CD4-positive, alpha-beta memory T cell (primary cell): Measurements from ENCODE around the gene PLD6. TPM values are rescaled to one million over a fixed set of nuclear protein-coding genes. Genes with fewer than 3 reads are reported as not detected.
"Not testable (repeated sequence)": the region's sequence is repeated elsewhere in the genome, so short reads cannot be mapped to it uniquely, and the experiment has no call there.

Experiments used
- CTCF ChIA-PET: fragments of 350-600 bp; sonication (Branson Sonifier 250); formaldehyde crosslinking; loops from one replicate; lab custom pipeline; 2021; ENCODE audit warnings: inconsistent platforms; ENCODE audit not compliant: partially characterized antibody; lab: Charles Lee
- POLR2A ChIA-PET: fragments of 350-600 bp; sonication (Branson Sonifier 250); formaldehyde crosslinking; loops from one replicate; lab custom pipeline; 2021; ENCODE audit not compliant: partially characterized antibody; lab: Charles Lee
- DNase-seq, 5 donors: peaks; one replicate each; pipeline versions ENCODE4 v3.0.0 to v3.0.0-alpha.2; 2020 to 2022; ENCODE audit warnings: mixed read lengths in 1 of 5
- H3K27ac ChIP-seq: one replicate; pipeline ENCODE4 v1.7.0; 2013; ENCODE audit warnings: low read depth, low read length
- H3K27me3 ChIP-seq: 2 replicates; pipeline ENCODE4 v1.7.0; 2013; ENCODE audit warnings: mild to moderate bottlenecking, low read length, moderate library complexity; ENCODE audit not compliant: insufficient read depth
- H3K36me3 ChIP-seq: 2 replicates; pipeline ENCODE4 v1.7.0; 2013; ENCODE audit warnings: mild to moderate bottlenecking, low read length, moderate library complexity; ENCODE audit not compliant: insufficient read depth
- H3K4me1 ChIP-seq: 2 replicates; pipeline ENCODE4 v1.7.0; 2013; ENCODE audit warnings: mild to moderate bottlenecking, low read length, moderate library complexity; ENCODE audit not compliant: insufficient read depth
- H3K4me3 ChIP-seq, 2 donors: one replicate each; pipeline ENCODE4 v1.7.0; 2013; ENCODE audit warnings: low read length in 2 of 2, mild to moderate bottlenecking in 1 of 2
- H3K9me3 ChIP-seq, 2 donors: one replicate each; pipeline ENCODE4 v1.7.0; 2013; ENCODE audit warnings: low read length in 2 of 2, control low read depth in 1 of 2; ENCODE audit not compliant: control insufficient read depth in 1 of 2
- H3K27ac Mint-ChIP-seq, 7 donors: one replicate each; pipeline ENCODE4 v1.8.0; 2020 to 2021; ENCODE audit warnings: mixed read lengths in 7 of 7, mild to moderate bottlenecking in 6 of 7, inconsistent platforms in 3 of 7, moderate library complexity in 3 of 7
- H3K27me3 Mint-ChIP-seq, 2 donors: one replicate each; pipeline ENCODE4 v1.8.0; 2020 to 2021; ENCODE audit warnings: mixed read lengths in 2 of 2
- H3K36me3 Mint-ChIP-seq, 2 donors: one replicate each; pipeline ENCODE4 v1.8.0; 2020 to 2021; ENCODE audit warnings: mixed read lengths in 2 of 2, inconsistent platforms in 1 of 2, mild to moderate bottlenecking in 1 of 2
- H3K4me1 Mint-ChIP-seq, 4 donors: one replicate each; pipeline ENCODE4 v1.8.0; 2020 to 2021; ENCODE audit warnings: mixed read lengths in 4 of 4, mild to moderate bottlenecking in 1 of 4
- H3K4me3 Mint-ChIP-seq, 8 donors: one replicate each; pipeline ENCODE4 v1.8.0; 2020 to 2021; ENCODE audit warnings: mixed read lengths in 8 of 8, mild to moderate bottlenecking in 7 of 8, moderate library complexity in 6 of 8, inconsistent platforms in 3 of 8
- H3K9me3 Mint-ChIP-seq, 8 donors: one replicate each; pipeline ENCODE4 v1.8.0; 2020 to 2021; ENCODE audit warnings: mixed read lengths in 8 of 8, mild to moderate bottlenecking in 5 of 8, inconsistent platforms in 3 of 8, moderate library complexity in 1 of 8
- intact Hi-C: fragments of 100-400 bp; cut with micrococcal nuclease; formaldehyde crosslinking; loops from one replicate; pipeline ENCODE4 v1.15.1; 2023
- polyA plus RNA-seq, 2 donors: library from polyadenylated mRNA; unstranded; fragments of 300-500 nt; fragmentation: Illumina TruSeq; gene quantifications; one replicate each; pipeline ENCODE4 v1.2.3, GENCODE V29; 2021
- total RNA-seq, 2 experiments: library from RNA; stranded (reverse); gene quantifications; one replicate each; pipeline ENCODE4 v1.2.3, GENCODE V29; 2021

Gene PLD6
- total and polyA plus RNA-seq, 4 experiments from 2014 or later: 12.8 to 26.6 (median 16.1) TPM

DNA sequence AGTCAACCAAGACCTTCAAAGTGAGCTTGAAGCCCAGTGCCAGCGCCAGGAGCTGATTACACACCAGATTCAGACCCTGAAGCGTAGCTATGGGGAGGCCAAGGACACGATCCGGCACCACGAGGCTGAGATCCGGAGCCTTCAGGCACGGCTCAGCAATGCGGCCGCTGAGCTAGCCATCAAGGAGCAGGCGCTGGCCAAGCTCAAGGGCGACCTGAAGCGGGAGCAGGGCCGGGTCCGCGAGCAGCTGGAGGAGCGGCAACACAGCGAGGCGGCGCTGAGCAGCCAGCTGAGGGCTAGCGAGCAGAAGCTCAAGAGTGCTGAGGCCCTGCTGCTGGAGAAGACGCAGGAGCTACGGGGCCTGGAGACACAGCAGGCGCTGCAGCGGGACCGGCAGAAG lies 42.0 kb downstream of the PLD6 start:
- H3K4me1 Mint-ChIP-seq: peaks cover 17 to 28% (median 18%) of the 10 kb centered on the region in 4 donors
- Histone ChIP-seq H3K4me3 (no peak overlapping the region), H3K4me1 (peaks cover 8% of the 10 kb centered on the region), H3K9me3 (no peaks in the 10 kb centered on the region), H3K36me3 (peaks cover 74% of the 10 kb centered on the region), H3K27me3 (no peaks in the 10 kb centered on the region), H3K27ac (no peak overlapping the region)
- intact Hi-C loops: no loop called here
- no peaks in the 10 kb centered on the region for H3K9me3 Mint-ChIP-seq
- H3K4me3 Mint-ChIP-seq: no peak overlapping the region
- peaks cover 51 to 77% of the 10 kb centered on the region in 2 donors for H3K36me3 Mint-ChIP-seq
- H3K27me3 Mint-ChIP-seq: no peaks in the 10 kb centered on the region
- POLR2A ChIA-PET: interaction anchor here (0.8 to 1.7 kb wide), 6 partner anchors 9 to 138 kb away, joined by 3 to 6 read pairs (median 4); no protein-coding TSS in a partner anchor
- CTCF ChIA-PET: interaction anchor here (0.7 kb wide), 1 partner anchor 28 kb away, joined by 3 read pairs; no protein-coding TSS in a partner anchor
- DNase-seq: no peak
- no peak overlapping the region for H3K27ac Mint-ChIP-seq

DNA sequence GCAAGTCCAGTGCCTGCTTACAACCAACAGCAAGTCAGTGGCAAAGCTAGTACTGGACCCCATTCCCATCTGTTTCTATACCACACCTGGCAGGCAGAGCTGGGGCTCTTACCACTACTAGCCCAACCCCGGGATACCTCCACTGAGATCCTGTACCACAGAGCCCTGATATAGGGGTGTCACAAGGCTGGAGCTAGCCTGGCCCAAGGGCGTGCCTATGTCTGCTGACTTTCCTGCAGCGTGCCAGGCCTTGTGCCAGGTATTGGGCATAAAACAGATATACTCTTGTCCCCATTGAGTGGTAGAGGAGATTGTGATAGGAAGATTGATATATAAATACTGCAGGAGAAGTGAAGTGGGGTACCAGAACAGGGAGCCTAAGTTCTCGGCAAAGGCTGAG lies 44.4 kb downstream of the PLD6 start:
- Mint-ChIP-seq H3K9me3 (no peaks in the 10 kb centered on the region), H3K36me3 (peaks cover 46 to 78% of the 10 kb centered on the region in 2 donors), H3K27ac (peak overlapping the region in 2 of 7 donors; percentile 68 to 82), H3K4me1 (peaks cover 3 to 18% (median 9%) of the 10 kb centered on the region in 4 donors), H3K4me3 (no peak overlapping the region), H3K27me3 (no peaks in the 10 kb centered on the region)
- intact Hi-C loops: no loop called here
- H3K9me3 ChIP-seq: no peaks in the 10 kb centered on the region
- no peaks in the 10 kb centered on the region for H3K4me1 ChIP-seq
- CTCF ChIA-PET: no interaction called here
- no peaks in the 10 kb centered on the region for H3K27me3 ChIP-seq
- POLR2A ChIA-PET: interaction anchor here (1.0 to 1.2 kb wide), 2 partner anchors 23 to 118 kb away, joined by 3 to 4 read pairs; no protein-coding TSS in a partner anchor
- H3K36me3 ChIP-seq: peaks cover 72% of the 10 kb centered on the region
- no peak overlapping the region for H3K27ac ChIP-seq
- no peak overlapping the region for H3K4me3 ChIP-seq
- DNase-seq: no peak

GRCh38 chr17:17161121-17161520 lies 45.0 kb downstream of the PLD6 start:
- H3K36me3 ChIP-seq: peaks cover 72% of the 10 kb centered on the region
- Mint-ChIP-seq H3K36me3 (peaks cover 48 to 79% of the 10 kb centered on the region in 2 donors), H3K4me3 (peak overlapping the region in 1 of 8 donors; percentile 25), H3K27me3 (no peaks in the 10 kb centered on the region), H3K4me1 (peaks cover 8 to 18% (median 11%) of the 10 kb centered on the region in 4 donors), H3K27ac (peak overlapping the region in 3 of 7 donors; percentile 37 to 75 (median 41)), H3K9me3 (no peaks in the 10 kb centered on the region)
- H3K4me1 ChIP-seq: peaks cover 3% of the 10 kb centered on the region
- H3K4me3 ChIP-seq: no peak overlapping the region
- H3K27me3 ChIP-seq: no peaks in the 10 kb centered on the region
- no peak for DNase-seq
- H3K27ac ChIP-seq: no peak overlapping the region
- CTCF ChIA-PET: interaction anchor here (0.6 kb wide), 1 partner anchor 142 kb away, joined by 5 read pairs; no protein-coding TSS in a partner anchor
- intact Hi-C loops: no loop called here
- no peaks in the 10 kb centered on the region for H3K9me3 ChIP-seq
- POLR2A ChIA-PET: interaction anchor here (0.5 to 1.2 kb wide), 4 partner anchors 12 to 119 kb away, joined by 3 to 4 read pairs (median 3); no protein-coding TSS in a partner anchor

DNA sequence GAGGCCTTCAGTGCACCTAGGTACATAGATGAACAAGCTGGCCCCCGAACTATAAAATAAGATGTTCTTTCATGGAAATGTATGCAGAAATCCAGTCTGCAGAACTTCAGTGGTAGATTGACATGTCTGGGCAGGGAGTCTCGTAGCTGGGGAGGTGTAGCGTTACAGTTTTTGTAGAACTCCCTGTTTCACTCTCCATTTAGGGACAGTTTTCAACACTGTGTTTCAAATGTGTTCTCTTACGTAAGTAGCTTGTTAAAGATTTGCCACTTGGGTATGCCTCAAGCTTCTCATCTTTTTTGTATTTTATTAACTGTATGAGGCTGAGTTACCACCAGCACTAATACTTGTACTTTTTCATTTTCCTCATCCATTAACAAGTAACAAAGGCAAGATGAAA lies 46.6 kb downstream of the PLD6 start:
- Histone ChIP-seq H3K4me1 (peaks cover 18% of the 10 kb centered on the region), H3K4me3 (no peak overlapping the region), H3K27me3 (no peaks in the 10 kb centered on the region), H3K36me3 (peaks cover 66% of the 10 kb centered on the region), H3K27ac (no peak overlapping the region), H3K9me3 (no peaks in the 10 kb centered on the region)
- peak overlapping the region in 4 of 7 donors; percentile 17 to 61 (median 26) for H3K27ac Mint-ChIP-seq
- no peaks in the 10 kb centered on the region for H3K9me3 Mint-ChIP-seq
- intact Hi-C loops: no loop called here
- H3K4me3 Mint-ChIP-seq: no peak overlapping the region
- no peak for DNase-seq
- no peaks in the 10 kb centered on the region for H3K27me3 Mint-ChIP-seq
- ChIA-PET CTCF (interaction anchor here (1.1 kb wide), 1 partner anchor 31 kb away, joined by 3 read pairs; no protein-coding TSS in a partner anchor), POLR2A (interaction anchor here (0.6 kb wide), 1 partner anchor 16 kb away, joined by 4 read pairs; no protein-coding TSS in a partner anchor)
- H3K36me3 Mint-ChIP-seq: peaks cover 51 to 78% of the 10 kb centered on the region in 2 donors
- H3K4me1 Mint-ChIP-seq: peaks cover 16 to 24% (median 23%) of the 10 kb centered on the region in 4 donors

DNA sequence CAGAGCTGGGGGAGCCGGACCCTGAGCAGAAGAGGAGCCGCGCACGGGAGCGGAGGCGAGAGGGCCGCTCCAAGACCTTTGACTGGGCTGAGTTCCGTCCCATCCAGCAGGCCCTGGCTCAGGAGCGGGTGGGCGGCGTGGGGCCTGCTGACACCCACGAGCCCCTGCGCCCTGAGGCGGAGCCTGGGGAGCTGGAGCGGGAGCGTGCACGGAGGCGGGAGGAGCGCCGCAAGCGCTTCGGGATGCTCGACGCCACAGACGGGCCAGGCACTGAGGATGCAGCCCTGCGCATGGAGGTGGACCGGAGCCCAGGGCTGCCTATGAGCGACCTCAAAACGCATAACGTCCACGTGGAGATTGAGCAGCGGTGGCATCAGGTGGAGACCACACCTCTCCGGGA lies 47.6 kb downstream of the PLD6 start:
- H3K9me3 Mint-ChIP-seq, CTCF ChIA-PET, intact Hi-C loops: not testable (repeated sequence)

DNA sequence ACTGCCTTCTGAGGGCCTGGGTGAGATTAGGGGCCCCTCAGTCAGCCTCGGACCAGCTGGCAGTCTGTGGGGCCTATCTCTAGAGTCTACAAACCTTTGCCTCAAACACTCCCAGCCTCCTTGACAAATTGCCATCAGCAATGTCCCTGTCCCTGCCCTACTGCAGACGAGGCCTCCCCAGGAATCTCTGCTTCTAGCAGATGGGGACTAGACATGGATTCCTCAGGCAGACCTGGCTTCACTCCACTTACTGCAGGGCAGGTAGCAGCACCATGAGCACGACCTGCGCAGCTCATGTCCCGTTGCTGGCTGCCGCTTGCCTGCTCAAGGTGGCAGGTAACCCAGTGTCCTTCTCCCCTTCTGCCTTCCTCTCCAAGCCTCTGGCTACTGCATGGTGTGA lies 49.1 kb downstream of the PLD6 start:
- Histone ChIP-seq H3K4me3 (no peak overlapping the region), H3K4me1 (peaks cover 44% of the 10 kb centered on the region), H3K9me3 (no peaks in the 10 kb centered on the region), H3K27me3 (no peaks in the 10 kb centered on the region), H3K27ac (no peak overlapping the region), H3K36me3 (peaks cover 58% of the 10 kb centered on the region)
- CTCF ChIA-PET: interaction anchor here (1.0 to 2.0 kb wide), 3 partner anchors 25 to 156 kb away, joined by 4 to 6 read pairs (median 5); no protein-coding TSS in a partner anchor
- H3K9me3 Mint-ChIP-seq: no peaks in the 10 kb centered on the region
- H3K4me3 Mint-ChIP-seq: no peak overlapping the region
- H3K27me3 Mint-ChIP-seq: no peaks in the 10 kb centered on the region
- H3K36me3 Mint-ChIP-seq: peaks cover 46 to 81% of the 10 kb centered on the region in 2 donors
- H3K4me1 Mint-ChIP-seq: peaks cover 34 to 49% (median 39%) of the 10 kb centered on the region in 4 donors
- peak overlapping the region in 6 of 7 donors; percentile 29 to 74 (median 56) for H3K27ac Mint-ChIP-seq
- intact Hi-C loops: no loop called here
- DNase-seq: no peak
- POLR2A ChIA-PET: interaction anchor here (3.1 kb wide), 1 partner anchor 25 kb away, joined by 11 read pairs; no protein-coding TSS in a partner anchor

More for the DNA sequence above, 47.6 kb downstream of the PLD6 start:
- H3K4me3 ChIP-seq, H3K27me3 Mint-ChIP-seq, DNase-seq, POLR2A ChIA-PET, H3K4me3 Mint-ChIP-seq, H3K27me3 ChIP-seq, H3K27ac Mint-ChIP-seq, H3K9me3 ChIP-seq, H3K27ac ChIP-seq: not testable (repeated sequence)
- Histone ChIP-seq H3K36me3 (peaks cover 67% of the 10 kb centered on the region), H3K4me1 (peaks cover 29% of the 10 kb centered on the region)
- peaks cover 54 to 82% of the 10 kb centered on the region in 2 donors for H3K36me3 Mint-ChIP-seq
- H3K4me1 Mint-ChIP-seq: peaks cover 25 to 35% (median 32%) of the 10 kb centered on the region in 4 donors

GRCh38 chr17:17156511-17156910 lies 49.6 kb downstream of the PLD6 start:
- Mint-ChIP-seq H3K36me3 (peaks cover 44 to 80% of the 10 kb centered on the region in 2 donors), H3K4me3 (no peak overlapping the region), H3K27me3 (no peaks in the 10 kb centered on the region), H3K4me1 (peaks cover 32 to 55% (median 42%) of the 10 kb centered on the region in 4 donors), H3K27ac (peak overlapping the region in 4 of 7 donors; percentile 30 to 61 (median 48)), H3K9me3 (no peaks in the 10 kb centered on the region)
- Histone ChIP-seq H3K4me1 (peaks cover 49% of the 10 kb centered on the region), H3K4me3 (no peak overlapping the region), H3K27me3 (no peaks in the 10 kb centered on the region), H3K9me3 (no peaks in the 10 kb centered on the region), H3K36me3 (peaks cover 57% of the 10 kb centered on the region), H3K27ac (no peak overlapping the region)
- POLR2A ChIA-PET: interaction anchor here (1.2 to 3.1 kb wide), 3 partner anchors 24 to 124 kb away, joined by 3 to 11 read pairs (median 6); partner anchors contain the start of gene COPS3
- CTCF ChIA-PET: interaction anchor here (0.8 to 2.0 kb wide), 6 partner anchors 12 to 156 kb away, joined by 3 to 6 read pairs (median 4); partner anchors contain the start of gene FLCN
- DNase-seq: no peak
- intact Hi-C loops: no loop called here
